NCI-H1417 treated with DMSO at 0.1 percent for 48 hours (cell line): ENCODE results near the gene DNM1L.
"Not testable (repeated sequence)": the region's sequence is repeated elsewhere in the genome, so short reads cannot be mapped to it uniquely, and the experiment has no call there.

ENCODE experiments used
- DNase-seq: peaks from one replicate; lab custom pipeline; 2025; lab: John Stamatoyannopoulos, UW

Gene DNM1L

DNA sequence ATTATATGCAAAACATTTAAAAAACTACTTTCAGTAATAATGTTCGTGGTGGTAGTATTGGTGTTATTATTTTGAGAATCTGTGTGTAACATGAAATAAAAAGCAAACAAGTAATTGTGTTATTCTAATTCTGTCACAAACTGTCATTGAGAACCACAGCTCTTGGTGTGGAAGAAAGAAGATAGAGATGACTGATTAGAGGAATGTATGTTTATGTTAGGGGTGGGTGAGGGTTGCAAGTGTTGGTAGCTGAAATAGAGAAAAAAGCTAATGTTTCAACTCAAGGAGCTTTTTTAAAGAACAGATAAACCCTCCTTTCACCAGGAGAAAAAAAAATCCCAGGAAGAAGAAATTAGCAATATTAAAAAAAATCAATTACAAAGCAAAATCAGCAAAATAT is 18.3 kb downstream of the DNM1L start:
- no peak for DNase-seq

DNA sequence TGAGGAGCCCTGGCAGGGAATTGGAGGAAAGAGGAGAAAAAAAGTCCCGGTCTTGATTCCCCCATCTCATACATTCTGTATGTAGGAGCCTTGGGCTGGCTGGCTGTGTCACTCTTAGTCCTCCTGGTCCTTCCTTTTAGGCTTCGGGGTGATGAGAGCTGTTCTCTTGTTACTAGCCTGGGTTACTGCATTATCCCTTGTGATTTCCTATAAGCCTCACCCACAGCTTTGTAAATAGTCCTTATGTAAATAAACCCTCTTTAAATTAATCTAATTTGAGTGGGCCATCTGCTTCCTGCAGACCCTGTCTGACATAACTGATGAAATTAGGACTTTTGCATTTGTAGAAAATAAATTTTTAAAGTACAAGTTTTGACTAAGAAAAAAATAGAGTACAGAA is 19.2 kb downstream of the DNM1L start:
- DNase-seq: peak; percentile 44

DNA sequence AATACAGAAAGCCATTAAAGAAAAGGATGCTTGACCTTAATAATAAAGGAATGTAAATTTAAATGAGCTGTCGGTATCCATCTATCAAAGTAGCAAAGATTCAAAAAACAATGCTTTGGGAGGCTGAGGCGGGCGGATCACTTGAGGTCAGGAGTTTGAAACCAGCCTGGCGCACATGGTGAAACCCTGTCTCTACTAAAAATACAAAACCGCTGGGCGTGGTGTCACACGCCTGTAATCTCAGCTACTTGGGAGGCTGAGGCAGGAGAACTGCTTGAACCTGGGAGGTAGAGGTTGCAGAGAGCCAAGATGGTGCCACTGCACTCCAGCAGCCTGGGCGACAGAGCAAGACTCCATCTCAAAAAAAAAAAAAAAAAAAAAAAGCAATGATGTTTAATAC is 20.3 kb downstream of the DNM1L start:
- DNase-seq: not testable (repeated sequence)

DNA sequence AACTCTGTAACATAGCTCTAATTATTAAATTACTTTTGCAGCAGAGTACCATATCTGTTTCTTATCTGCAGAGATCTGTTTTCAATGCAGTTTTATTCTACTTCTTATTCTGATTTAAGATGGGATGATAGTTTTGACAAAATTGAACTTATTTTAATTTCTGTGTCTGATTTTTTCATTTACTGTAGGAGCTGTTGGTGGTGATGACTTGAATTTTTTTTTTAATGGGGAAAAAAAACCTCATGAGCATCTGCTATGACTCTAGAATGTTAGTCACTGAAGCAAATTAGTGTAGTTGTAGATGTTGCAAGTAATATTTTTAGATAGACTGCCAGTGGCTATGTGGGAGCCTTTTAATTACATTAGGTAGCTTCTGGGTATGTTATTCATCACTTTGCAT is 23.4 kb downstream of the DNM1L start:
- DNase-seq: no peak

- DNase-seq: no peak
Observed at GRCh38 chr12:32702946-32703345, 23.8 kb downstream of the DNM1L start.

GRCh38 chr12:32705783-32706182 is 26.7 kb downstream of the DNM1L start:
- DNase-seq: no peak

DNA sequence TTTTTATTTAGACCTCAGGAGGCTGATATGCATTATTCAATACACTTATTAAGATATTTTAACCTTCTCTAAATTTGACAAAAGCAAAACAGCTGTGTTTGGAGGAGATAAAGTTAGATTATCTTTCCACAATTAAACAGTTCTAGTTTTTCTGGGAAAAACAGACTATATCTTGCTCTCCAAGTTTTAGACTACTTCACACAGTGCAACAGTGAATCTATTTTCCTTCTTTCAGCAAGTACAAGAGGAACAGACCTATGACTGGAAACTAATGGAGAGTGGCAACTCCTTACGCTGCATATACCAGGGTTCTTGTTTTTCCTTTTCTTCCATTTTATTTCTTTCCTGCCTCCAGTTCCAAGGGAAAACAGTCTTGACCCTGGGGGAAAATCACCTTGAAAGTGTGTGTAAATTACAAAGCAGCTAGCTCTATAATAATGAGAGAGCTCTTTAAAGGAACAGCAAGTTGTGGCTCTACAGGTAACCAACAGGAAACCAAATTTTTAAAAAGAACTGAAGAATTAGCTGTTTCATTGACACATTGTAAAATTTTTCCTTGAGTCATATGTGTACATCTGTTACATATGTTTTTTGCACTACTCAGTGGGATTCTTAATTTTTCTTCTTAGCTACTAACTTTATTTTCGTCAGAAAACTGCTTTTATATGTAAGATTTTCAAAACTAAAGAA is 27.4 kb downstream of the DNM1L start:
- no peak for DNase-seq

- no peak for DNase-seq
Observed at GRCh38 chr12:32708926-32709325, 29.8 kb downstream of the DNM1L start.

GRCh38 chr12:32714772-32715171 is 35.7 kb downstream of the DNM1L start:
- no peak for DNase-seq

- DNase-seq: no peak
Observed at GRCh38 chr12:32718926-32719325, 39.8 kb downstream of the DNM1L start.

- not testable (repeated sequence) for DNase-seq
Observed at GRCh38 chr12:32725308-32725707, 46.2 kb downstream of the DNM1L start.

DNA sequence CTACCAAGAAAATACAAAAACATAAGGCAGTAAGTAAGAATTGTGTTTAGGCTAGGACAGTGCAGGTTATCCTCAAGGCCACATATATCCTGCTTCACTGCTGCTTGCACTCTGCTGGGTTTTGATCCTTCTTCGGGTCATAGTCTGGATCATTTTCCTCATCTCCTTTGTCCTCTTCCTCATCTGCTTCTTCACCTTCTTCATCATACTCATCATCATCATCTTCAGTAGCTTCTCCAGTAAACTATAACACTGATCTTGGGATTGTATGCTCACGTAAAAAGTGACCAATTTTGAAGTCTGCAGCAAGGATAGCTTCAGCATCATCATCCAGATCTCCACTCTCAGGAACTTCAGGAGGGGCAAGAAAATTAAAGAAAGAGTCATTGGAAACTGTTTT is 47.2 kb downstream of the DNM1L start:
- DNase-seq: no peak

DNA sequence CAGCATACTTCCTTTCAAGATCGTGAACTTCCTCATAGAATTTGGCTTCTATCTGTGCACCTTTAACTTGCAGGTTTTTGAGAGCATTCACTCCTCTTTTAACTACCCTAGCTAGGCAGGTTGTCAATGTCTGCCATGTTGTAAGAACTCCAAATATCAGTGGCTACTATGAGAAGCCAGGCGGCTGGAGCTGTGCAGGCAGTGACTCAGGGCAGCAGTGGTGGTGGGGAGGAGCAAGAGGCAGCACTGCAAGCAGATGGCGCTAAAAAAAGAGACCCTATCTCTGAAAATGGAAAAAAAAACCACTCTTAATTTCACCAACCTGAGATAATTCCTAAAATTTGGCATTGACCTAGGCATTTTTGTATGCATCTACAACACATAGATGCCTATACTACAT is 48.1 kb downstream of the DNM1L start:
- DNase-seq: no peak

DNA sequence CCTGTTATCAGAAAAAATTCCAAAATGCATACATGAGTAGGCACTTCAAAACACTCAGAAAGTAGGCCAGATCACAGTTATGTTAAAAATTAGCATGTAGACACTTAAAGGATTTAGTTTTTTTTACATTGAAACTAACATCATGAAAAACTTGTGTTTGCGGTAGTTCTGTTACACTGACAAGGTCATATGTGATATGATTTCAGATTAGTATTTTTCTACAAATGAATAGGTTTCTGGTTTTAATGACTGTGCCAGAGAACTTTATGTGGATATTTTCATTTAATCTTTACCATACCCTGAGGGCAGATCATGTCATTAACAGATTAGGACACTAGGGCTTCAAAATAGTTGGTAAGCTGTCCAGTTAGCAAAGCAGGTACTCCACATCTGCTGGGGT is 55.9 kb downstream of the DNM1L start:
- no peak for DNase-seq

GRCh38 chr12:32736445-32736844 is 57.3 kb downstream of the DNM1L start:
- no peak for DNase-seq

GRCh38 chr12:32737715-32738114 is 58.6 kb downstream of the DNM1L start:
- DNase-seq: no peak

- DNase-seq: no peak
Observed at GRCh38 chr12:32739279-32739678, 60.2 kb downstream of the DNM1L start.

GRCh38 chr12:32742133-32742532 is 63.0 kb downstream of the DNM1L start:
- DNase-seq: no peak

DNA sequence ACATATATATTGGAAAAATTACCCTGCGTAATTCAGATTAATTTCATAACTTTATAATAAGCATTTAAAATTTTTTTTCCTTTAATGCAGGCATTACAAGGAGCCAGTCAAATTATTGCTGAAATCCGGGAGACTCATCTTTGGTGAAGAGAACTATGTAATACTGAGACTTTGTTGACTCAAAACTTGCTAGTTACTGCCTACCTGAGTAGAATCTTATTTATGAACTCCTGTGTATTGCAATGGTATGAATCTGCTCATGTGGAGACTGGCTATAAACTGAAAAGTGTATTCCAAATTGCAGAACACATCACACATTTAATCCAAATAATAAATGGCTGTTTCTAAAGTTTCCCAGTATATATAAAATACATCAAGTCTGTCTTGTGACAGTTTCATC is 64.2 kb downstream of the DNM1L start:
- no peak for DNase-seq

GRCh38 chr12:32753605-32754004 is 74.5 kb downstream of the DNM1L start:
- DNase-seq: no peak

DNA sequence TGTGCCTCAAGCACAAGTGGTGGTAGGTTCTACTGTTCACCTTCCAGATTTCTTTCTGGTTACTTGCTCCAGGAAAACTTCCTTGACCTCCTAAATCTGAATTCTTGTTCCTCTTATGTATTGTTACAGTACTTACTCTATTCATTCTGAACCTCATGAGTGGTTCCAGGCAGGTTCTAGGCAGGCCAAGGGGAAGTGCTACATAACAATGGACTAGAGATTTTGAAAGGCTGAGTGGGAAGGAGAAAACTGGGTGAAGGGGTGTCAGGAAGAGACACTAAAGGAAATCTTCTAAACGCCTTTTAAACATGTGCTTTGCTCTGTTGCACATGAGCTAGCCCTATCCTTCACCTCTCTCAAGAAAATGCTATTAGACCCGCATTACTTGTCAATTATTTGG is 75.0 kb downstream of the DNM1L start:
- no peak for DNase-seq

DNA sequence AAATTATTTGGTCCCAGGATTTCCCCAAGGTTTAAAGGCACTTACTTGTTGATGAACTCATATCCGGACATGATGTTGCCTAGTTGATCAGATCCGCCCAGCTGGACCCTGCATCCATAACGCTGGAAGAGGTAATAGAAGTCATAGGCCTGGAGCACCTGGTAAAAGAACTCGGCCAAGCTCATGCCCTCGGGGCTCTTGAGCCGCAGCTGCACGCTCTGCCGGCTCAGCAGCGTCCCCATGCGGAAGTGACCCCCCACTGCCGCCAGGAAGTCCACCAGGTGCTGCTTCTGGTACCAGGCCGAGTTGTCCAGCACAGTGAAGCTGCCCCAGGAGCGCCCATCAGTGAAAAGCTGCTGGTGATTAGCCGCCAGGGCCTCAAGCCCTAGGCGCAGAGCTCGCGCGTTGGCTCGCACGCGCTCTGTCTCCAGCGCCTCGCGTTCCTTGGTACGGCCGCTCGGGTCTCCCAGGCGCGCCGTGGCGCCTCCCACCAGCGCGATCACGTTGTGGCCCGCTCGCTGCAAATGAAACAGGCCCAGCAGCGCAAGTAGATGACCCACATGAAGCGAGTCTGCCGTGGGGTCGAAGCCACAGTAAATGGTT is 76.1 kb downstream of the DNM1L start:
- DNase-seq: peak; percentile 63

DNA sequence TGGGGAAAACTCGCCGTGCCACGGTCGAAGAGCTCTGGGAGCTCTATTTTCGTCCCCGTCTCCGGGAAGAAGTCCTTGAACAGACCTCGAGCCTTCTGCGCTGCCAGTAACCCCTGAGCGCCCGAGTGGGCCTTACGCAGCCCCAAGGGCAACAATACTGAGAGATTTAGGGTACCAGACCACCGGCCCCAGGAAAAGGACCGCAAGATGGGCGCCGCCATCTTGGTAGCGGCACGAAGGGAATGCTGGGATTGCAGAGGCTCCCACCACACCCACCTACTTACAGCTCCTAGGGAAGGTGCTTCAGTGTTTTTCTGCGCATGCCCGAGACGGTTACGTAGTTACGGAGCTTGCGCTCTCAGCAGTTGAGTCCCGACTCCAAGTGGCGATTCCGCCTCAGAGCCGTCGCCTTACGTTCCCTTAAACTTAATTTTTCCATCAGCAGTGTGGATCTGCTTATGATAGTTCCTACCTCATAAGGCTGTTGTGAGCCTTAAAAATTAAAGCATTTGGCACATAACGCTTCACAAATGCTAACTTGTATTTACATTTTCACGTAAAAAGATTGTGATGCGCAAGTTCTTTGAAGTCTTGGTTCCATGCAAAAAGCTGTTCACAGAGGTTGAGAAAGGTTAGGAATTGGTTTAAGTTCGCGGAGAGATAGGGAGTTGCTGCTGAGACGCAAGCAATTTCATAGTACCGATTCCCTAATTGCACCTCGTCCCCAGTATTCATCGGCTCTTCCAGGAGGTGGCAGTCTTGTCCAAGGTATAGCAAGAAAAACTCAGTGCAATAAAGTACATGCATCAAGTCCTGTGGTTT is 76.8 kb downstream of the DNM1L start, which contains the start of gene YARS2:
YARS2 (minus strand) TSS at position 244 of the 822 bp plus-strand sequence; CDS start at position 221, 23 bp downstream.
- peak; percentile 92 for DNase-seq
